WERI-Rb-1 (cell line): ENCODE data around the gene UBAC1.

Experiments
- DNase-seq: peaks from one replicate; pipeline ENCODE4 v3.0.0-alpha.2; 2020
- H3K27ac ChIP-seq: fragments of 250-450 bp; sonication (Bioruptor Pico); 2 replicates; pipeline ENCODE4 v1.5.1; 2020; ENCODE audit warnings: mild to moderate bottlenecking, moderate library complexity
- H3K27me3 ChIP-seq: fragments of 250-450 bp; sonication (Bioruptor Pico); 2 replicates; pipeline ENCODE4 v1.5.1; 2021; ENCODE audit warnings: mild to moderate bottlenecking, low read depth, moderate library complexity; ENCODE audit not compliant: insufficient read depth, severe bottlenecking
- H3K36me3 ChIP-seq: fragments of 250-450 bp; sonication (Bioruptor Pico); 2 replicates; pipeline ENCODE4 v1.5.1; 2020; ENCODE audit warnings: mild to moderate bottlenecking, moderate library complexity
- H3K4me3 ChIP-seq: 2 replicates; pipeline ENCODE4 v1.5.1; 2011; ENCODE audit warnings: low read depth, mild to moderate bottlenecking, control low read depth, low read length
- H3K9me3 ChIP-seq: fragments of 250-450 bp; sonication (Bioruptor Pico); 2 replicates; pipeline ENCODE4 v1.5.1; 2021; ENCODE audit warnings: mild to moderate bottlenecking, moderate library complexity; ENCODE audit not compliant: severe bottlenecking
- TF ChIP-seq, protein P1 (sequence below): IDR thresholded peaks from 2 replicates; pipeline ENCODE4 v1.5.1; 2011; ENCODE audit warnings: low read depth, mild to moderate bottlenecking, control low read depth, inconsistent platforms, low read length

UBAC1 gene

DNA sequence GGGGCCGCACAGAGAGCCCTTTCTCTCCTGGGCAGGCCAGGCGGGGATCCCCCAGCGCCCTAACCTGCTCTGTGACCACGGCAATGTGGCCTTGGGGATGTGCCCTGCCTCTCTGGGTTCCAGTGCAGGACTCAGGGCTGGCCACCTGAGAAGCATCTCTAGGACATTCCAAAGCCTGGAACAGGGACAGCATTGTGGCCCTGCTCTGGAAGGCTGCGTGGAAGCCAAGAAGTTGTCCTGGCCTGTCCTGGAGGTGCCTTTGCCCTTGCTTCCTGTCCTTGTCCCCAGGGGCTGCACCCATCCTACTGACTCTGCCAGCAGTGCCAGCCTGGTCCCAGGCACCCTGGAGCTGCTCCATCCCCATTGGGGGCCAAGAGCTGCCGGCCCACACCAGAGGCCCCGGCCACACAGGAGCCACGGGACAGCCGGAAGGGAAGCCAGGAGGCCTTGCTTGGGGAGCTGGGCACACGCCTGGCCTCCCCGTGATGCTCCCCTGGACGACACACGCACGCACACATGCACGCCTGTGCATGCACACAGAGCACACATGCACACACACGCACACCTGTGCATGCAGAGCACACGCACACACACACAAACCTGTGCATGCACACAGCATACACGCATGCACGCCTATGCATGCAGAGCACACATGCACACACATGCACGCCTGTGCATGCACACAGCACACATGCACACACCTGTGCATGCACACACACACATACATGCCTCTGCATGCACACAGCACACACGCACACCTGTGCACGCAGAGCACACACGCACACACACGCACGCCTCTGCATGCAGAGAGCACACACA, 33.8 kb downstream of the UBAC1 start:
- Histone ChIP-seq H3K27me3 (no peaks in the 10 kb centered on the region), H3K27ac (no peak overlapping the region), H3K9me3 (no peaks in the 10 kb centered on the region), H3K4me3 (no peak overlapping the region), H3K36me3 (peaks cover 8% of the 10 kb centered on the region)
- DNase-seq, result no peak
- TF ChIP-seq, protein P1, sequence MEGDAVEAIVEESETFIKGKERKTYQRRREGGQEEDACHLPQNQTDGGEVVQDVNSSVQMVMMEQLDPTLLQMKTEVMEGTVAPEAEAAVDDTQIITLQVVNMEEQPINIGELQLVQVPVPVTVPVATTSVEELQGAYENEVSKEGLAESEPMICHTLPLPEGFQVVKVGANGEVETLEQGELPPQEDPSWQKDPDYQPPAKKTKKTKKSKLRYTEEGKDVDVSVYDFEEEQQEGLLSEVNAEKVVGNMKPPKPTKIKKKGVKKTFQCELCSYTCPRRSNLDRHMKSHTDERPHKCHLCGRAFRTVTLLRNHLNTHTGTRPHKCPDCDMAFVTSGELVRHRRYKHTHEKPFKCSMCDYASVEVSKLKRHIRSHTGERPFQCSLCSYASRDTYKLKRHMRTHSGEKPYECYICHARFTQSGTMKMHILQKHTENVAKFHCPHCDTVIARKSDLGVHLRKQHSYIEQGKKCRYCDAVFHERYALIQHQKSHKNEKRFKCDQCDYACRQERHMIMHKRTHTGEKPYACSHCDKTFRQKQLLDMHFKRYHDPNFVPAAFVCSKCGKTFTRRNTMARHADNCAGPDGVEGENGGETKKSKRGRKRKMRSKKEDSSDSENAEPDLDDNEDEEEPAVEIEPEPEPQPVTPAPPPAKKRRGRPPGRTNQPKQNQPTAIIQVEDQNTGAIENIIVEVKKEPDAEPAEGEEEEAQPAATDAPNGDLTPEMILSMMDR, result no peak

DNA sequence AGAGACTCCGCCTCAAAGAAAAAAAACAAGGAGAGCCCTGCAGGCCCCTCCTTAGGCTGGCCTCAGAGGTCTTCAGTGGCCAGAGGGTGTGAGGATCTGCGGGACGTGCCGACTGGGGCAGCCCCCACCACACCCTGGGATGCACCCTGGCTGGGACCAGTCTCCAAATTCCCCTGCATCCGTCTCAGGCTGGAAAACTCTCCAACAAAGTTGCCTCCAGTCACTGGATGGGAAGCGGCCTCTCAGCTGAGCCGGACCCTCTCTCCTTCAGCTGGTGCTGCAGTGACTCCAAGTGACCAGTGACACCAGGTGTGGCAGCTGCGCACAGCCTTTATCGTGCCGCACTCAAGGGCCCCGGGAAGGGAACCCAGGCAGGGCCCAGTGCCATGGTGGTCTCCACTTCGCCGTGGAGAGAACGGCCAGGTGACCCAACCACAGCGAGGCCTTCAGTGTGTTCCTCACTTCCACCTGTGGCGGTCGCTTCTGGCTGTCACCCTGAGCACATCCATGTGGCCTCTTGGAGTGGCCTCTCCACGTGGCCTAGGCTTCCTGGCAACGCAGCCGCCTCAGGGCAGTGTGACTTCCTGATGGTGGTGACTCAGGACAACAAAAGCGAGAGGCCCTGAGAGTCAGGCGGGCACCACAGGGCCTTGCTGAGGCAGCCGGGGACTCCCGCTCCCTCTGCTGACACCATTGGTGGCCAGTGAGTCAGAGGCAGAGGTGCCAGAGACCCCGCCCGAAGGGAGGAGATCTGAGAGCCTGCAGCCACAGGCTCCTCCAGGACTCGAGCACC, 34.6 kb downstream of the UBAC1 start:
- Histone ChIP-seq H3K36me3 (peaks cover 5% of the 10 kb centered on the region), H3K9me3 (no peaks in the 10 kb centered on the region), H3K4me3 (no peak overlapping the region), H3K27me3 (no peaks in the 10 kb centered on the region), H3K27ac (no peak overlapping the region)
- no peak for DNase-seq
- TF ChIP-seq, protein P1, result no peak

DNA sequence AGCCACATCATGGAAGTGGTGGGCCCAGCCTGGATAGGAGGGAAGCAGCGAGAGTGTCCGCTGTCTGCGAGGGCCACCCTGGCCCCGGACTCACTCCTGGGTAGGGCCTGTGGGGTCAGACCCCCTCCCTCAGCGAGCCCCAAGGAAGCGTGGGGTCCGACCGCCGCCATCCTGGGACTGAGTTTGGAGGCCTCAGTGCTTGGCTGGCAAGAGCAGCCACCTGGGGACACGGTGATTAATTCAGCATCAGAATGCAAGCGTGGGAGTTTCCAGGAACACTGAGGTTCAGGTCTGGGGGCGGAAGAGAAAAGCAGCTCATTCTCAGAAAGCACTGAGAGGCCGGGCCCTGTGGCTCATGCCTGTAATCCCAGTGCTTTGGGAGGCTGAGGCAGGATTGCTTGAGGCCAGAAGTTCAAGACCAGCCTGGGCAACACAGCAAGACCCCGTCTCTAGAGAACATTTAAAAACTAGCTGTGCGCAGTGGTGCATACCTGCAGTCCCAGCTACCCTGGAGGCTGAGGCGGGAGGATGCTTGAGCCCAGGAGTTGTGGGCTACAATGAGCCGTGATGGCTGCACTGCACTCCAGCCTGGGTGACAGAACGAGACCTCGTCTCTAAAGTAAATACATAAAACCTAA, 35.6 kb downstream of the UBAC1 start:
- Histone ChIP-seq H3K4me3 (no peak overlapping the region), H3K27me3 (no peaks in the 10 kb centered on the region), H3K9me3 (no peaks in the 10 kb centered on the region), H3K27ac (no peak overlapping the region), H3K36me3 (peaks cover 5% of the 10 kb centered on the region)
- DNase-seq, result no peak
- TF ChIP-seq, protein P1, result no peak

DNA sequence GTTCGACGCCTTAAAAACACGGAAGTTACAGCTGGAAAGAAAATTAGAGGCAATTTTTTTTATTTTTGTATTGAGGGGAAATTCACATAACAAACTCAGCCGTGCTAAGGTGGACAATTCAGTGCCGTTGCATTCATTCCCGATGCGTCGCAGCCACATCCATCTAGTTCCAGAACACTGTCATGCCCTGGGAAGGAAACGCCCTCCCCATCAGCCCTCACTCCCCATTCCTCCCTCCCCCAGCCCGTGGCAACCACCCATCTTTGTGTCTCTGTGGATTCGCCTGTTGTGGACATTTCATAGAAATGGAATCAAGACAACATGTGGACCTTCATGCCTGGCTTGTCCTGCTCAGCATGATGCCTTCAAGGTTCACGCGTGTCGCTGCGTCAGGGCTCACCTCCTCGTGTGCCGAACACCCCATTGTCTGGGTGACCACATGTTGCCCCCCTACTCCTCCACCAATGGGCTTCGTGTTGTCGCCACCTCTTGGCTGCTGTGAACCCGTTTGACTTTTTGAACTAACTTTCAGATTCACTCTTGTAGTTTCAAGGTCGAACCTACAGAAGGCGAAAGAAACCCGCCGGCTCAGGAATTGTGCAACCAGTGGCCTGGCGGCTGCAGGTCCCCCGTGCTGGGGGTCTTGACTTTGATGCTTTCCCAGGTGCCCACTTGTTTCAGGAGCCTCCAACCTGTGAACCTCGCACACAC, 36.4 kb downstream of the UBAC1 start:
- peaks cover 5% of the 10 kb centered on the region for H3K36me3 ChIP-seq
- no peaks in the 10 kb centered on the region for H3K27me3 ChIP-seq
- TF ChIP-seq, protein P1, result no peak
- no peaks in the 10 kb centered on the region for H3K9me3 ChIP-seq
- no peak overlapping the region for H3K27ac ChIP-seq
- H3K4me3 ChIP-seq, result no peak overlapping the region
- no peak for DNase-seq

DNA sequence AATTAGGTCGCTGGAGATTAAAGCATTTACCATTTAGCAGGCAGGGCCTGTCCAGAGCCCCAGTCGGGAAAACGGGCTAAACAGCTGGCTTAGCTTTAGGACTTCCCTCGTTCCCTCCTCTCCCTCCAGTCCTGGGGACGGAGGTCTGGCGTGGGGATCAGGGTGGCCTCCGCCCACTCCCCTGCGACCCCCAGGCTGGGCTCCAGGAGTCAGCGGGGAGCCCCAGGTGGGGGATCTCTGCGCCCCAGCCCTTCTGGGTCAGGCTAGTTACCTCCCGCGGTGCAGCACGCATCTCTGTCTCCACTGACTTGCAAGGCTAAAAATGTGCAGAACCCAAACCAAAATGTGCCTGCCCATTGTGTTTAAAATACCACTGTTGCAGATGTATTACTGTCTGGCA, 37.7 kb downstream of the UBAC1 start:
- no peaks in the 10 kb centered on the region for H3K9me3 ChIP-seq
- TF ChIP-seq, protein P1, result no peak
- H3K36me3 ChIP-seq, result peaks cover 5% of the 10 kb centered on the region
- H3K27me3 ChIP-seq, result no peaks in the 10 kb centered on the region
- no peak for DNase-seq
- no peak overlapping the region for H3K27ac ChIP-seq
- H3K4me3 ChIP-seq, result no peak overlapping the region
